Measurements from ENCODE around the gene DENND1A.

The DENND1A gene

GRCh38 chr9:123421801-123422455 lies 508.0 kb downstream of the DENND1A start:
- DNase-seq = no peak

- DNase-seq = no peak
Measured at GRCh38 chr9:123421186-123421585, 508.7 kb downstream of the DENND1A start.

GRCh38 chr9:123420592-123421111 lies 509.3 kb downstream of the DENND1A start:
- no peak for DNase-seq

GRCh38 chr9:123419721-123420591 lies 510.0 kb downstream of the DENND1A start:
- DNase-seq = no peak

GRCh38 chr9:123419091-123419490 lies 510.8 kb downstream of the DENND1A start:
- no peak for DNase-seq

GRCh38 chr9:123418506-123418905 lies 511.4 kb downstream of the DENND1A start:
- no peak for DNase-seq

- no peak for DNase-seq
Measured at GRCh38 chr9:123418052-123418430, 511.9 kb downstream of the DENND1A start.

- no peak for DNase-seq
Measured at GRCh38 chr9:123417289-123418051, 512.5 kb downstream of the DENND1A start.

- DNase-seq = no peak
Measured at GRCh38 chr9:123416176-123416575, 513.8 kb downstream of the DENND1A start.

GRCh38 chr9:123414936-123415930 lies 514.7 kb downstream of the DENND1A start:
- DNase-seq = no peak

- no peak for DNase-seq
Measured at GRCh38 chr9:123414204-123414603, 515.7 kb downstream of the DENND1A start.

- no peak for DNase-seq
Measured at GRCh38 chr9:123412171-123412820, 517.6 kb downstream of the DENND1A start.

- DNase-seq = no peak
Measured at GRCh38 chr9:123411636-123412035, 518.3 kb downstream of the DENND1A start.

GRCh38 chr9:123411191-123411590 lies 518.7 kb downstream of the DENND1A start:
- DNase-seq = no peak

- DNase-seq = no peak
Measured at GRCh38 chr9:123410281-123410910, 519.5 kb downstream of the DENND1A start.

- DNase-seq = no peak
Measured at GRCh38 chr9:123408313-123409262, 521.3 kb downstream of the DENND1A start.

GRCh38 chr9:123407217-123407851 lies 522.6 kb downstream of the DENND1A start:
- DNase-seq = no peak

- no peak for DNase-seq
Measured at GRCh38 chr9:123406691-123407216, 523.2 kb downstream of the DENND1A start.

GRCh38 chr9:123406016-123406415 lies 523.9 kb downstream of the DENND1A start:
- no peak for DNase-seq

All from suppressor macrophage (primary cell).